ENCODE measurements around the gene CEP170B.

DNA sequence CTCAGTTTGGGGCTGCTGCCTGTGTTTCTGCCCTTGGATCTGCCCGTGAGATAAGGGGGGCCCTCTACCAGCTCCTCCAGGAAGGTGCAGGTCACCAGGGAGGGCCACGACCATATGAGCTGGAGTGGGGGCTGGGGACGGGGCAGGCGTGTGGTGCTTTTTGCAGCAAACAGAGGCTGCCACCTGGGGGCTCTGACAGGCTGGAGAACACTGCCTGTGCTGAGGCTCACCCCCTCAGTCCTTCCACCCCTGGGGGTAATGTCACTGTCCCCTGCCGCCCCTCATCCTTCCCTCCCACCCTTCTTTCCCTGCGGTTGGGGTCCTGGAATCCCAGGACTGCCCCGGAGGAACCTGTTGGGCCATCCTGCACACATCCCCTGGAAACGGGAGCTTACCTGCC lies 62.8 kb downstream of the CEP170B start:
- TF ChIP-seq CTCF (IDR thresholded peaks at IDR 0.05; ENCODE audit: insufficient read depth, low read depth, low read length) = no peak
- no peak for TF ChIP-seq EZH2 (IDR thresholded peaks at IDR 0.05; ENCODE audit: insufficient read depth, low read length)

All from astrocyte (in vitro differentiated cells and primary cell).